Measurements from ENCODE around the gene TRIM46.
"Not testable (repeated sequence)": the region's sequence is repeated elsewhere in the genome, so short reads cannot be mapped to it uniquely, and the experiment has no call there.

Gene TRIM46

DNA sequence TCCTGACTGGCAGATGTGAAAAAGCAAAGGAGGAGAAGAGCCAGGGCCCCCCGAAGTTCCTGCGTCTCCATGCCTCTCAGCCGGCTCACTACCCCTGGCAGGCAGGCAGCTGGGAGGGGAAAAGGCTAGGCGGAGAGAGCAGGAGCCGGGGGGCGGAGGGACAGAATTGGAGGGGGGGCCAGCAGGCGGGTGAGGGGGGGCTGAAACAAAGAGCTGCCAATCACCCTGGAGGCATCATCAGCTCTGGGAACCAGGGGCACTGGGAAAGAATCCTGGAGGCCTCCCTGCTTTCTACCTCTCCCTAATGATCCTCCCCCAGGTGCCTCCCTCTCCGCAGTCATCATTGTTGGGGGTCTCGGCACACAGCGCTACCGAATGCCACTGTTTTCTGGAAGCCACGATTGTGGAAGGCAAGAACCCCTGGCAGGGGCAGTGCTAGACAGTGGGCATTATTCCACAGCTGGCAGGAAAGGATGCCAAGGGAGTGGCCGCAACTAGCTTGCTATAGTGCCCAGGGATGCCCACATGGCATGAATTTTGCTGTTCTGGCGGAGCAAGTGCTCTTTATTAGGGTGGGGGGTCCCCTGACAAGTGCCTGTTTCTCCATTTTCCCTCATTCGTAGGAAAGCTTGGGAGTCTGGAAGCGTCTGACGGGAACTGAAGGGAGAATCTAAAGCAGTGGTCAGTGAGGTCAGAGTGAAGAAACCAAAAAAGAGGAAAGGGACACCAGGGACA lies 34.3 kb downstream of the TRIM46 start, which contains the start of gene THBS3:
Gene THBS3, minus strand, starts transcription at position 92 of the 735 bp plus-strand sequence. Its CDS starts 21 bp downstream, at position 71.
- DNase-seq = no peak

GRCh38 chr1:155208541-155209311 lies 35.1 kb downstream of the TRIM46 start, which contains the start of gene MTX1:
TSS of gene MTX1 (plus strand) at chr1:155208695. CDS start at chr1:155208805, 110 bp downstream.
- peak; percentile 94 for DNase-seq

DNA sequence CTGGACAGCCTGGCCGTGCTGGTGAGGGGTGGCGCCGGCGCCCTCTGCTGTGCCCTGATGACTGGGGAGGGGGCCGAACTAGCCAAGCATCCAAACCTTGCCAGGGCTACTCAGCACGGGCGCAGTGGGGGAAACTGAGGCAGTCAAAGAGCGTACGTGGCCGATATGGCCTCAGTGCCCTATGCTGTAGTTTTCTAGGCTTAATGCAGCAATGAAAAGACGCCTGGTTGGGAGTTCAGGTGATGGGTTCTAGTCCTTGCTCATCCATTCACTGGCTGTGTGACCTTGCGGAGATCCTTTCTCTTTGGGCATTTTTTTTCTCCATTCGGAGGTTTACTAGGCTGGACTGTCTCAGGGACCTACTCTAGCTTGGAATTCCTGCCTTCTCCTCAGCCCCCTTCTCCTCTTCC lies 35.7 kb downstream of the TRIM46 start:
- no peak for DNase-seq

DNA sequence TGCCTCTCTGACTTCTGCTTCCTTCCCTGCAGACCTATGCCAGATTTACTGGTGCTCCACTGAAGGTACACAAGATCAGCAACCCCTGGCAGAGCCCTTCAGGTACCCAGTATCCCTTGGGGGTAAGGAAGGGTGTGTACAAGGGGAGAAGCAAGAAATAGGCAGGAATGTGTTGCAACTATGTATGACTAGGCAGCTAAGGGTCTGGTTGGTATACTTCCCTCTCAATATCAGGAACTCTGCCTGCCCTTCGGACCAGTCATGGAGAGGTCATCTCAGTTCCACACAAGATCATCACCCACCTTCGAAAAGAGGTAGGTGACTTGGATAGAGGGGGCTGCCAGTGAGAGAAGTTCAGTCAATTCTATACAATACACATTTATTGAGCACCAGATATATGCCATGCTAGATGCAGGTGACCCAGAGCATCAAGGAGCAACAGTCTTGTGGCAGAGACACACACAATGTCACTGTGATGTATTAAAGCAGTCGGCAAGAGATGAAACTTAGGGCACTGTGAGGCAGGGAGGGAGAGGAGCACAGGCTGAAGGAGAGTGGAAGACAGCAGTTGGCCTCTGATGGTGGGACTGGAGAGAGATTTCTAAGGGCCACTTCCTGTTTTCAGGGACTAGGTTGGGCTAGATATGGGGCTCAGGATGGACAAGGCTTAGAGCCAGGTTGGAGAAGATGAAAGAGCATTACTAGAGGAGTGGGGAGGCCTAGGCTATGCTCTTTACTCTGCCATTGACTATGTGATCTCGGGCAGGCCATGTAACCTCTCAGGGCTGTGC lies 36.9 kb downstream of the TRIM46 start:
- DNase-seq = no peak

- DNase-seq = not testable (repeated sequence)
These were observed 37.9 kb downstream of the TRIM46 start for GRCh38 chr1:155211381-155212050.

GRCh38 chr1:155212051-155212440 lies 38.4 kb downstream of the TRIM46 start:
- DNase-seq = not testable (repeated sequence)

DNA sequence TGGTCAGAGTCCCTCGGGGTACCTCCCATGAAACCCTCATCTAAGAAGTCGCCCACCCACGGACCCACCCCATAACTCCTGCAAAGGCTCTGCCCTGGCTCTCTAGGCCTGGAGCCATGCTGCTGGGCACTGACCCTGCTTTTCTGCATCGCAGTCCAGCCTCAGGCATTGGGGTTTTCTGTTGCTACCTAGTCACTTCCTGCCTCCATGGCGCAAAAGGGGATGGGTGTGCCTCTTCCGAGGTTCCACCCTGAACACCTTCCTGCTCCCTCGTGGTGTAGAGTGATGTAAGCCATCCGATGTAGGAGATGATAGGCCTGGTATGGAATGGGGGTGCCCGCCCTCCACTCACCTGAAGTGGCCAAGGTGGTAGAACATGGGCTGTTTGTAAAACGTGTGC lies 41.1 kb downstream of the TRIM46 start:
- not testable (repeated sequence) for DNase-seq

- DNase-seq = no peak
These were observed 45.4 kb downstream of the TRIM46 start for GRCh38 chr1:155218854-155219591.

- no peak for DNase-seq
These were observed 46.0 kb downstream of the TRIM46 start for GRCh38 chr1:155219592-155220031.

GRCh38 chr1:155220211-155220965 lies 46.7 kb downstream of the TRIM46 start:
- not testable (repeated sequence) for DNase-seq

GRCh38 chr1:155223047-155223446 lies 49.4 kb downstream of the TRIM46 start:
- DNase-seq = peak; percentile 84

DNA sequence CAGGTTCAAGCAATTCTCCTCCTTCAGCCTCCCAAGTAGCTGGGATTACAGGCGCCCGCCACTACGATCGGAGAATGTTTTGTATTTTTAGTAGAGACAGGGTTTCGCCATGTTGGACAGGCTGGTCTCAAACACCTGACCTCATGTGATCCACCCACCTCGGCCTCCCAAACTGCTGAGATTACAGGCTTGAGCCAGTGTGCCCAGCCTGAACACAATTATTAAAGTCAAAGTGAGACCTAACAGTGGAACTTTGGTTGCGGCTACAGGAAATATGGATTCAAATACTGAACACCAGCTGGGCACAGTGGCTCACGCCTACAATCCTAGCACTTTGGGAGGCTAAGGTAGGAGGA lies 51.7 kb downstream of the TRIM46 start:
- not testable (repeated sequence) for DNase-seq

GRCh38 chr1:155226188-155226909 lies 52.7 kb downstream of the TRIM46 start:
- peak; percentile 90 for DNase-seq

DNA sequence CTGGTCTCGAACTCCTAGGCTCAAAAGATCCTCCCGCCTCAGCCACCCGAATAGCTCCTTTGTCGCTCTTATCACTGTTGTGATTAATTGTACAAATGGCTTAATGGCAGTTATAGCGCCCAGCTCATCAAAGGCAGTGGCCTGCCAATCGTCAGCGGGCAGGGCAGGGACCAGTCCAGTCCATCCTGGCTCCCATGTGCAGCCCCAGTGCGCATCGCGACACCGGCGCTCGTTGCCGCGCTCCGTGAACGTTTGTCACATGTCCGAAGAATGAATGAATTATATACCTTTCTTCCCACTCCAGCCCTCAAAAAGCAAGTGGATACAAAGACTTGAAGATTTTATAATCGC lies 53.2 kb downstream of the TRIM46 start:
- peak; percentile 74 for DNase-seq

- peak; percentile 100 for DNase-seq
These were observed 53.8 kb downstream of the TRIM46 start for GRCh38 chr1:155227261-155228095.

GRCh38 chr1:155228096-155228427 lies 54.4 kb downstream of the TRIM46 start:
- no peak for DNase-seq

DNA sequence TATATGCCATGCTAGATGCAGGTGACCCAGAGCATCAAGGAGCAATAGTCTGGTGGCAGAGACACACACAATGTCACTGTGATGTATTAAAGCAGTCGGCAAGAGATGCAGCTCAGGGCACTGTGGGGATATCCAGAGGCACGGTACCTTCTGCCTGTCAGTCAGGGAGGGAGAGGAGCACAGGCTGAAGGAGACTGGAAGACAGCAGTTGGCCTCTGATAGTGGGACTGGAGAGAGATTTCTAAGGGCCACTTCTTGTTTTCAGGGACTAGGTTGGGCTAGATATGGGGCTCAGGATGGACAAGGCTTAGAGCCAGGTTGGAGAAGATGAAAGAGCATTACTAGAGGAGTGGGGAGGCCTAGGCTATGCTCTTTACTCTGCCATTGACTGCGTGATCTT lies 57.7 kb downstream of the TRIM46 start:
- not testable (repeated sequence) for DNase-seq

DNA sequence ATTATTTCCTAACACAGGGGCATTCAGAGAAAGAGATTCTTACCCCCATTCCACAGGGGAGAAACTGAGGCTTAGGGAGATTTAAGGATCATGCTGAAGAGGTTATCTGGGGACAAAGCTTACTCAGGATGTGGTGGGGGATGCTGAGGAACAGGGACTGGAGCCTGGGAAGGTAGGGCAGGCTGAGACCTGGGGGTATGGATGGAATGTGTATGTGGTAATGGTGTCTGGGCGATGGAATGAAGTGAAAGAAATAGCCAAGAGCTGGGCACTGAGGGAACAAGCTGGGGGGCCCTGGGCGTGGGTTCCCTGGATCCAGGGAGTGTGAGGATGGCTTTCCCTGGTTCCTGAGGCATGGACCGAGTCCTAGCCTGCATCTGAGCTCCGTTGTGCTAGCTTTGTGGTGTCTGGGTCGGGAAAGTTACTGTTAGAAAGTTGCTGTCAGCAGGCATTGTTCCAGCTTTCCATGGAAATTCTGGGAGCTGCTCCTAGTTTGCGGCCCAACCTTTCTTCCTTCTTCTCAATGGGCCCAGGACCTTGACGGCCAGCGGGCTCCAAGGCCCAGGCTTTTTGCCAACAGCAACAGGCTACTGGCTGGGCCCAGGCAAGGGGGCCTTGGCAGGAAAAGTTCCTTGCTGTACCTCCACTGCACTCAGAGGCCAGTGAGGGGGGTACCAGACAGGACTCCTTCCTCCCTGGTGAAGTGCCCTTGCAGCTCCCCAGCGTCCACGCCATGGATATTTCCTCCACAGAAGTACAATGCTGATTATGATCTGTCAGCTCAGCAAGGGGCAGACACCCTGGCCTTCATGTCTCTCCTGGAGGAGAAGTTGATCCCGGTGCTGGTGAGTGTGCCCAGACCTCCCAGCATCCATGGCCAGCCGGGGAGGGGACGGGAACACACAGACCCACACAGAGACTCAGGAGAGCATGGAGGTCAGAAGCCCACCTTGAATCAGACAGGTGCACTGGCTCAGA lies 58.6 kb downstream of the TRIM46 start:
- not testable (repeated sequence) for DNase-seq

Measured in RPMI8226 (cell line).